Ovary (tissue), 3 donors: ENCODE data around the gene GOLGA8R.
"Not testable (repeated sequence)": the region's sequence is repeated elsewhere in the genome, so short reads cannot be mapped to it uniquely, and the experiment has no call there.

Experiments
- CTCF ChIP-seq, 3 donors: fragments of 450-650 bp in 2 of 3; fragments of 200-600 bp in 1 of 3; IDR thresholded peaks; one replicate each; pipeline versions ENCODE4 v1.5.1 to v1.8.0; 2016 to 2022; ENCODE audit warnings: antibody characterized with exemption in 3 of 3, mild to moderate bottlenecking in 1 of 3
- EP300 ChIP-seq: sonication (generic); formaldehyde crosslinking; IDR thresholded peaks from one replicate; pipeline ENCODE4 v1.6.1; 2017; ENCODE audit warnings: antibody characterized with exemption
- donor health status: DM: no; HTN: no; CAD: no.

DNA sequence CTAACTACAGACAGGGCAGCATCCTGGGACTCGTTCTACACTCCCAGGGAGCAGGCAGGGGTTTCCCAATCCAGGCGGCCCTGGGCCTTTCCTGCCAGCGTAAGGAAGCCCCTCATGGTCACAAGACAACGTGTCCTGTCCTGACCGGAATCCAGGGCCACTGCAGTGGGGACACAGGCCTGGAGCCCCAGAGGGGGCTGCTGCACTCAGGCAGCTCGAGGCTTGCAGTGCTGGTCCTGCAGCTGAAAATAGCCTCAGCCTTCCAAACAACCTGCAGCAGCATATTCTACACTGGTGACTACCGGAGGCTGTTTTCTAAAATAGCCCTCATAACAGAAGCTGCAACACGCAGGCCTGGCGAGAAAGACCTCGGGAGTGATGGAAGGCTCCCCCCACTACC lies 39.2 kb downstream of the GOLGA8R start:
- not testable (repeated sequence) for TF ChIP-seq CTCF (IDR thresholded peaks at IDR 0.05); EP300
